ENCODE measurements around the gene RAX2.

The RAX2 gene

GRCh38 chr19:3782330-3782729, 10.3 kb upstream of the RAX2 start:
- no peak for DNase-seq (ENCODE audit: extremely low read depth, low read depth)
- no peak for TF ChIP-seq CTCF (IDR thresholded peaks at IDR 0.05; ENCODE audit: low read depth, low read length)

DNA sequence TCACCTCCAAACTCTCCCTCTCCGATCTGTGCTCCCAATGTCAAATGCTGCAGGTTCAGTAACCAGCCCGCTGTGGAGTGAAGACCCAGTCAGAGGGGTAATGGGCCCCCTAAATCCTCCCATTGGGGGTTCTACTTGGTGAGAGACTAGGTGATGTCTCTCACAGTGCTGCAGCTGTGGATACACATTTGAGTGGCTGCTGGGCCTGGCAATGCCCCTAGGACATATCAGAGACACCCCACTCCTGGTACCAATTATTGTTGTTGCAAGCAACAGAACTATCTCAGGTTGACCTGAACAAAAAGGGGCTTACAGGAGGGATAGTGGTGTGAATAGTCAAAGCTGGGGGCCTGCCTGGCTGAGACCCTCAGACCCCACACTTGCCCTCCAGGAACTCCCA, 9.6 kb upstream of the RAX2 start:
- TF ChIP-seq CTCF (IDR thresholded peaks at IDR 0.05; ENCODE audit: low read depth, low read length): no peak
- DNase-seq (ENCODE audit: extremely low read depth, low read depth): no peak

DNA sequence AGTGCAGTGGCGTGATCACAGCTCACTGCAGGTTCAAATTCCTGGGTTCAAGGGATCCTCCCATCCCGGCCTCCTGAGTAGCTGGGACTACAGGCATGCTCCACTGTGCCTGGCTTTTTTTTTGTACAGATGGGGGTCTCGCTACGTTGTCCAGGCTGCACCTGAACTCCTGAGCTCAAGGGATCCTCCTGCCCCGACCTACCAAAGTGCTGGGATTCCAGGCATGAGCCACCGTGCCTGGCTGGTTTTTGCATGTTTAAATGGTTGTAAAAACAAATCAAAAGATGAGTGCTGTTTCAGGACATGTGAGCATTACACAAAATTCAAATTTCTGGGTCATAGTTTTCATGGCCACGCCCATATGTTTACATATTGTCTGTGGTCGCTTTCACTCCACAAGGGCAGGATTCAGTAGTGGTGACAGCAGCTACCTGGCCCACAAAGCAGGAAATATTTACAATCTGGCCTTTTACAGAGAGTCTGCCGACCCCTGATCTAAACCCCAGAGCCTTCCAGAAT, 8.8 kb upstream of the RAX2 start:
- TF ChIP-seq CTCF (IDR thresholded peaks at IDR 0.05; ENCODE audit: low read depth, low read length): no peak
- no peak for DNase-seq (ENCODE audit: extremely low read depth, low read depth)

GRCh38 chr19:3778899-3779723, 7.1 kb upstream of the RAX2 start:
- DNase-seq (ENCODE audit: extremely low read depth, low read depth): no peak
- TF ChIP-seq CTCF (IDR thresholded peaks at IDR 0.05; ENCODE audit: low read depth, low read length): no peak

DNA sequence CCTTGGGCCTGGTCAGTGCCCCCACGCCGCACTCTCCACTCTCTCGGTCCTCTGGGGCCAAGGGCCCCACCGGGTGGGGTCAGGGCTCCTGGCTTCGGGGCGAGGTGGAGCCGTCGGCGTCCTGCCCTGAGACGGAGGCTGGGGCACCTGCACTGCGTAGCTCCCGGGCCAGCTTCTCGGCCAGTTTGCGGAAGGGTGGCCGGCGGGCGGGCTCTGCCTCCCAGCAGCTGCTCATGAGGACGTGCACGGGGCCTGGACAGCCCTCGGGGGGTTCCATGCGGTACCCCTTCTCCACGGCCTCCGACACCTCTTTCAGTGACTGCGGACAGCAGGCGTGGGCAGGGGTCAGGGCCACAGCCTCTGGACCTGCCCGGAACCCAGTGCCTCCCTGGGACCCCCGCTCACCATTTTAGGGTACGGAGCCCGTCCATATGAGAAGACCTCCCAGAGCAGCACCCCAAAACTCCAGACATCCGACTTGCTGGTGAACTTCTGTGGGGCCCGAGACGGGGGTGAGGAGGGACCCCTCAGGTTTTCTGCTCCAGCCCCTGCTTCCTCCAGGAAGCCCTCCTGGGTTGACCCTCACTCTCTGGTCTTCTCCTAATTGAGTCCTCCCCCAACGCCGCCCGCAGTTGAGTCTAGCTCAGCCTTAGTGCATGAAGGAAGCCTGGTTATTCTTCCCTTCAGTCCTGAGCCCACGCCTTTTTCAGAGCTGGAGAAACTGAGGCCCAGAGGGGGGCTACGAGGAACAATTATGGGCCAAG, 6.3 kb upstream of the RAX2 start:
- DNase-seq (ENCODE audit: extremely low read depth, low read depth): no peak
- no peak for TF ChIP-seq CTCF (IDR thresholded peaks at IDR 0.05; ENCODE audit: low read depth, low read length)

DNA sequence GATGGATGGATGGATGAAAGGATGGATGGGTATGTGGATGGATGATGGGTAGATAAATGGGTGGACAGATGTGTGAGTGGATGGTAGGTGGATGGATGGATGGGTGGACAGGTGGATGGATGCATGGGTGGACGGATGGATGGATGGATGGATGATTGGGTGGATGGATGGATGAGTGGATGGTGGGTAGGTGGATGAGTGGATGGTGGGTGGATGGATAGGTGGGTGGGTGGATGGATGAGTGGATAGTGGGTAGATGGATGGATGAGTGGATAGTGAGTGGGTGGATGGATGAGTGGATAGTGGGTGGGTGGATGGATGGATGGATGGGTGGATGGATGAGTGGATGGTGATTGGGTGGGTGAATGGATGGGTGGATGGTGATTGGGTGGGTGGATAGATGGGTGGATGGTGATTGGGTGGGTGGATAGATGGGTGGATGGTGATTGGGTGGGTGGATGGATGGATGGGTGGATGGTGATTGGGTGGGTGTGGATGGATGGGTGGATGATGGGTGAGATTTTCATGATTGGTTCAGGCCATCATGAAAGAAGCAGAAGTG, 4.5 kb upstream of the RAX2 start:
- no peak for TF ChIP-seq CTCF (IDR thresholded peaks at IDR 0.05; ENCODE audit: low read depth, low read length)
- DNase-seq (ENCODE audit: extremely low read depth, low read depth): no peak

GRCh38 chr19:3775831-3776230, 3.8 kb upstream of the RAX2 start:
- DNase-seq (ENCODE audit: extremely low read depth, low read depth): no peak
- no peak for TF ChIP-seq CTCF (IDR thresholded peaks at IDR 0.05; ENCODE audit: low read depth, low read length)

Measured in AG09319 (cell line).